Measurements from ENCODE around the gene TXK. TPM values are rescaled to one million over a fixed set of nuclear protein-coding genes. Genes with fewer than 3 reads are reported as not detected.

The TXK gene
- total RNA-seq, 1 donor from 2014 or later: not detected

DNA sequence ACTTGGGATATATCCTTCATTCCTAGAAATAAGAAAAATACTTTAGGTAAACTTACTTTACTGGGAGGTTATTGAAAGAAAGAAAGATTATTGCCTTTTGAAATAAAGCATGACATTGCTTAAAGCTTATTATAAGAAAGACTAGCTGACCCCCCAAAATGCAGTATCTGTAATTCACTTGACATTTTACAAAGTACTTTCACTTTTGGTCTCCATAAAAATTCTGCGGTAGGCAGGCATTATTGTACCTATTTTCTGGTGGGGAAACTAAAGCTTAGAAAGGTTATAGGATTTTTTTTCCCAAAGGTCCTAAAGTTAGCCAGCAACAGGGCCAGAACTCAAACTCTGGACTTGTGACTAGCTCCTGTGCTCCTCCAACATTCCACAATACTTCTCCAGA, 29.7 kb upstream of the TXK start:
- H3K36me3 Mint-ChIP-seq (ENCODE audit: unreplicated experiment): no peaks in the 10 kb centered on the region
- no peak overlapping the region for H3K4me3 Mint-ChIP-seq (ENCODE audit: unreplicated experiment)
- H3K27me3 Mint-ChIP-seq (ENCODE audit: unreplicated experiment): no peaks in the 10 kb centered on the region
- no peak overlapping the region for H3K27ac Mint-ChIP-seq (ENCODE audit: unreplicated experiment)
- DNase-seq (ENCODE audit: extremely low spot score, unreplicated experiment): no peak
- TF ChIP-seq, protein P1, sequence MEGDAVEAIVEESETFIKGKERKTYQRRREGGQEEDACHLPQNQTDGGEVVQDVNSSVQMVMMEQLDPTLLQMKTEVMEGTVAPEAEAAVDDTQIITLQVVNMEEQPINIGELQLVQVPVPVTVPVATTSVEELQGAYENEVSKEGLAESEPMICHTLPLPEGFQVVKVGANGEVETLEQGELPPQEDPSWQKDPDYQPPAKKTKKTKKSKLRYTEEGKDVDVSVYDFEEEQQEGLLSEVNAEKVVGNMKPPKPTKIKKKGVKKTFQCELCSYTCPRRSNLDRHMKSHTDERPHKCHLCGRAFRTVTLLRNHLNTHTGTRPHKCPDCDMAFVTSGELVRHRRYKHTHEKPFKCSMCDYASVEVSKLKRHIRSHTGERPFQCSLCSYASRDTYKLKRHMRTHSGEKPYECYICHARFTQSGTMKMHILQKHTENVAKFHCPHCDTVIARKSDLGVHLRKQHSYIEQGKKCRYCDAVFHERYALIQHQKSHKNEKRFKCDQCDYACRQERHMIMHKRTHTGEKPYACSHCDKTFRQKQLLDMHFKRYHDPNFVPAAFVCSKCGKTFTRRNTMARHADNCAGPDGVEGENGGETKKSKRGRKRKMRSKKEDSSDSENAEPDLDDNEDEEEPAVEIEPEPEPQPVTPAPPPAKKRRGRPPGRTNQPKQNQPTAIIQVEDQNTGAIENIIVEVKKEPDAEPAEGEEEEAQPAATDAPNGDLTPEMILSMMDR (IDR thresholded peaks at IDR 0.05): no peak
- H3K4me1 Mint-ChIP-seq (ENCODE audit: unreplicated experiment): peaks cover 14% of the 10 kb centered on the region
- no peaks in the 10 kb centered on the region for H3K9me3 Mint-ChIP-seq (ENCODE audit: unreplicated experiment)

DNA sequence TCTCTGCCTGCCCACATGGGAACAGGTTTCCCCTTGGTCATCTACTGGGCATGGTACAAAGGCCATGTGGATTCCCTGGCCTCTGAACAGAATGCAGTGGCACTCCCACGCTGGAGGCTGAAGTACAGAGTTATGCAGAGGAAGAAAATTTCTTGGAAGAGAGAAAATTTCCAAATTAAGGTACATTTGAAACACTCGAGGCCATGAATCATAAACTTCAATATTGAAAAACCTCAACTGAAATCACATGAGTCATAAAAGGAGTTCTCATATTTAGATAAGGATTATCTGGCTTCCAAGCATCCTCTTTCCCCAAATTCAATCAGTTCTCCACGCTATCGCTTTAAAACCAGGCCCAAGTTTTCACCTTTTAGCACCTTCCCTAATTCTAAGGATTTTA, 28.1 kb upstream of the TXK start:
- Mint-ChIP-seq H3K4me3 (ENCODE audit: unreplicated experiment) (no peak overlapping the region), H3K9me3 (ENCODE audit: unreplicated experiment) (no peaks in the 10 kb centered on the region), H3K27me3 (ENCODE audit: unreplicated experiment) (no peaks in the 10 kb centered on the region), H3K4me1 (ENCODE audit: unreplicated experiment) (peaks cover 14% of the 10 kb centered on the region), H3K27ac (ENCODE audit: unreplicated experiment) (peak overlapping the region; percentile 16), H3K36me3 (ENCODE audit: unreplicated experiment) (no peaks in the 10 kb centered on the region)
- no peak for DNase-seq (ENCODE audit: extremely low spot score, unreplicated experiment)
- TF ChIP-seq, protein P1 (IDR thresholded peaks at IDR 0.05): no peak

DNA sequence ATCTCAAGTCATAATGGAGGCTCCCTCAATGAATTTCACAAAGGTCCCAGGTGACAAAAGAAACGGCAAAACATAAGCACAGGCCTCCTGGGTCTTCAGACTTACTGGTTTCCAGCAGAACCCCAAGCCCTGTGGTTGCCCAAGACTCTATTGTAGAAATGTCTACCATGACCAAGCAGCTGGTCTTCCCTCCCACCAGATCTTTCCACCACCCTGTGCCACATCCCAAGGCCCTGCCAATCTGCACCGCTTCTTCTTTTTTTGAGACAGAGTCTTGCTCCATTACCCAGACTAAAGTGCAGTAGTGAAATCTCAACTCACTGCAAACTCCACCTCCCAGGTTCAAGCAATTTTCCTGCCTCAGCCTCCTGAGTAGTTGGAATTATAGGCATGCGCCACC, 23.2 kb upstream of the TXK start:
- Mint-ChIP-seq H3K36me3 (ENCODE audit: unreplicated experiment) (peaks cover 2% of the 10 kb centered on the region), H3K27ac (ENCODE audit: unreplicated experiment) (no peak overlapping the region), H3K27me3 (ENCODE audit: unreplicated experiment) (no peaks in the 10 kb centered on the region), H3K4me3 (ENCODE audit: unreplicated experiment) (no peak overlapping the region), H3K4me1 (ENCODE audit: unreplicated experiment) (peaks cover 11% of the 10 kb centered on the region), H3K9me3 (ENCODE audit: unreplicated experiment) (peaks cover 14% of the 10 kb centered on the region)
- no peak for DNase-seq (ENCODE audit: extremely low spot score, unreplicated experiment)
- TF ChIP-seq, protein P1 (IDR thresholded peaks at IDR 0.05): no peak

GRCh38 chr4:48156423-48156822, 22.4 kb upstream of the TXK start:
- peaks cover 14% of the 10 kb centered on the region for H3K9me3 Mint-ChIP-seq (ENCODE audit: unreplicated experiment)

DNA sequence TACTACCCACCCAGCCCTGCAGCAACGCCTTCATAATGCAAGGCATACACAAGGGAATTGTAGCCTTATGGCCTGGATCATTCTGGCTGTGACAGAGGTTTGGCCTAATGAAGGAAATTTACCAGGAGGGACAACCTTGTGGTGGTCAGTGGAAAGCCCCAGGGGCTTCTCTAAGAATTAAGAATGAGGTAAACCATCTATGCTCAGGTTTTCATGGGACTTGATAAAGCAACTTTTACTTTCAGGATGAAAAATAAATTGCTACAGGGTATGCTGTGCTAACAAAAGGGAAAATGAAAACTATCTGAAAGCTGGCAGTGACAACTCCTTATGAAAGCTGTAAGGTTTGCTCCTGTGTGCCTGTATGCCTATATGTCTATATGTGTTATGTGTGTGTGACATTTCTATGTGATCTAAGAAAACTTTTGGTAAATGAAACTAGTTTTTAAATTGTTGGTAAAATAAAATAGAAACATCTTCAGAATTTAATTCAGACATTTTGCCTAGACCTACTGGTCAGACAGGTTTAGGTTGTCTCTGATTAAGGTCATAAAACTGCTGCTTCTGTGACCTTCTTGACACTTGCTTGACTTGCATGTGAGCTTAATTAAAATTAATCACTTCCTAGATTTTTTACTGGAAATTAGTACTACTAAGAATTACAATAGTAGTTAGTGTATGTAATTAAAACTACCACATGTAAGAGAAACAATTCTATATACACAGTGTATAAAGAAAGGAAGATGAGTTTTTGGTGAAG, 19.9 kb upstream of the TXK start:
- peaks cover 6% of the 10 kb centered on the region for H3K4me1 Mint-ChIP-seq (ENCODE audit: unreplicated experiment)
- peaks cover 2% of the 10 kb centered on the region for H3K36me3 Mint-ChIP-seq (ENCODE audit: unreplicated experiment)
- TF ChIP-seq, protein P1 (IDR thresholded peaks at IDR 0.05): no peak
- H3K27me3 Mint-ChIP-seq (ENCODE audit: unreplicated experiment): peaks cover 1% of the 10 kb centered on the region
- H3K4me3 Mint-ChIP-seq (ENCODE audit: unreplicated experiment): no peak overlapping the region
- peaks cover 14% of the 10 kb centered on the region for H3K9me3 Mint-ChIP-seq (ENCODE audit: unreplicated experiment)
- no peak overlapping the region for H3K27ac Mint-ChIP-seq (ENCODE audit: unreplicated experiment)
- DNase-seq (ENCODE audit: extremely low spot score, unreplicated experiment): no peak

More at GRCh38 chr4:48156423-48156822, 22.4 kb upstream of the TXK start:
- Mint-ChIP-seq H3K27ac (ENCODE audit: unreplicated experiment) (no peak overlapping the region), H3K36me3 (ENCODE audit: unreplicated experiment) (peaks cover 2% of the 10 kb centered on the region), H3K4me1 (ENCODE audit: unreplicated experiment) (peaks cover 3% of the 10 kb centered on the region), H3K4me3 (ENCODE audit: unreplicated experiment) (no peak overlapping the region), H3K27me3 (ENCODE audit: unreplicated experiment) (no peaks in the 10 kb centered on the region)
- TF ChIP-seq, protein P1 (IDR thresholded peaks at IDR 0.05): no peak
- DNase-seq (ENCODE audit: extremely low spot score, unreplicated experiment): no peak
